Stimulated activated CD8-positive, alpha-beta memory T cell treated with anti-CD3 and anti-CD28 coated beads, Interleukin-12 subunit alpha, Interleukin-12 subunit beta, amount 100 ng/mL, for 4 hours (primary cell): ENCODE data around the gene HOXA3.

Experiments used
- DNase-seq: peaks from one replicate; pipeline ENCODE4 v3.0.0-alpha.2; 2020; ENCODE audit warnings: low read depth

HOXA3 gene

GRCh38 chr7:27088002-27088922 lies 64.1 kb downstream of the HOXA3 start:
- DNase-seq = no peak

- no peak for DNase-seq
Observed at GRCh38 chr7:27083646-27084045, 68.7 kb downstream of the HOXA3 start.

DNA sequence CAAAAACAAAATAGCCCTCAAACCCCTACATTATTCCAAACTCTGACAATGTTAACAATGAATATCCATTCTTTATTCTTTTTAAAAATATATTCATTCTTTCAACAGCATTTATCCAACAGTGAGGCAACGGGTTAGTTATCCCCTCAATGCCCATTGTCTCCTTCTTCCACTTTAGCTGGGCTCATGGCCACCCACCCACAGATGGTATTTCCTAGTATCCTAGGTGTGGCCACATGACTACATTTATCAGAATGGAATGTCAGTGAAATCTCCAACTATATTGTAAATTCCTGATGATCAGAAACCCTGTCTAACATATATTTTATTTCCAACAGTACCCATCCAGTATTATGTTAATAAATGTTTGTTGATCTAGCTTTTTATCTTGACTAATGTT lies 70.2 kb downstream of the HOXA3 start:
- DNase-seq = no peak

GRCh38 chr7:27080844-27081436 lies 71.4 kb downstream of the HOXA3 start:
- no peak for DNase-seq

DNA sequence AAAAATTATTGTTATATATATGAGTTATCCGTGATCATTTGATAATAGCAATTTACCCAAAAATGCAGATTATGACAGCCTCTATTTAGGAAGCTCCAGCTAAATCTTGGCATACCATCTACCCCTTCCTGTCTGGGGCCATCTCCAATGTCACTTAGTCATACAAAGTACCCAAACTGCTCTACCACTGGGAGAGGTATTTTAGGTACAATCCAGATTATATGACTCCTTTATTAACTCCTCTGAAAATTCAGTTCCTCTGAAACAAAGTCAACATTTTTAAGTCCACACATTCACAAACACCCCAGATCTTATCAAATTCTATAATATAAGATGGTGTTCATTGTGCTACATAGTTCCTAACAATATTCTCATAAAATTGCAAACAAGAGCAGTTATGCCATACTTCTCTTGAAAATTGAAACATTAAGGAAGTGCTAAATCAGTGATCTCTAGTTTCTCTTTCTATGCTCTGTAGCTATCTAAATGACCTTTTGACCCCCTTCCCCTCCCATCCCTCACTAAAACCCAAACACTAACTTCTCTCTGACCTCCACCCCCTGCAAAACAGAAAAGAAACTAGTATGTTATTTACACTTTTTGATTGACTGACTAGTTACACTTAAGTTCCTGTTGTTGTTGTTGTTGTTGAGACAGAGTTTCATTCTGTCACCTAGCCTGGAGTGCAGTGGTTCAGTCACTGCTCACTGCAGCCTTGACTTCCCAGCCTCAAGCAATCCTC lies 73.0 kb downstream of the HOXA3 start:
- DNase-seq = no peak

DNA sequence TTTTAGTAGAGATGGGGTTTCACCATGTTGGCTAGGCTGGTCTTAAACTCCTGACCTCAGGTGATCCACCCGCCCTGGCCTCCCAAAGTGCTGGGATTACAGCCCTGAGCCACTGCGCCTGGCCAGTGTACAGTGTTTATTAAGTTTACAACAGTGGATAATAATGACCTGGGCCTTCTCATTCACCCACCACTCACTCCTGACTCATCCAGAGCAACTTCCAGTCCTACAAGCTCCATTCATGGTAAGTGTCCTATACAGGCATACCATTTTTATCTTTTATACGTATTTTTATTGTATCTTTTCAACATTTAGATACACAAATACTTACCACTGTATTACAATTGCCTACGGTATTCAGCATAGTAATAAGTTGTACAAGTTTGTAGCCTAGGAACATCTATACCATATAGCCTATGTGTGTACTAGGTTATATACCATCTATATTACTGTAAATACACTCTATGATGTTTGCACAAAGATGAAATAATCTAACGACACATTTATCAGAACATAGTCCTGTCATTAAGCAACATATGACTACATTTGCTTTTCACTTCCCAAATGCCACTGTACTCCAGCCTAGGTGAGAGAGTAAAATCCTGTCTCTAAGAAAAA lies 73.7 kb downstream of the HOXA3 start:
- DNase-seq = no peak

- DNase-seq = no peak
Observed at GRCh38 chr7:27073076-27073475, 79.3 kb downstream of the HOXA3 start.

- DNase-seq = no peak
Observed at GRCh38 chr7:27071622-27072390, 80.6 kb downstream of the HOXA3 start.

- no peak for DNase-seq
Observed at GRCh38 chr7:27068259-27068658, 84.1 kb downstream of the HOXA3 start.

- no peak for DNase-seq
Observed at GRCh38 chr7:27066148-27066547, 86.2 kb downstream of the HOXA3 start.

DNA sequence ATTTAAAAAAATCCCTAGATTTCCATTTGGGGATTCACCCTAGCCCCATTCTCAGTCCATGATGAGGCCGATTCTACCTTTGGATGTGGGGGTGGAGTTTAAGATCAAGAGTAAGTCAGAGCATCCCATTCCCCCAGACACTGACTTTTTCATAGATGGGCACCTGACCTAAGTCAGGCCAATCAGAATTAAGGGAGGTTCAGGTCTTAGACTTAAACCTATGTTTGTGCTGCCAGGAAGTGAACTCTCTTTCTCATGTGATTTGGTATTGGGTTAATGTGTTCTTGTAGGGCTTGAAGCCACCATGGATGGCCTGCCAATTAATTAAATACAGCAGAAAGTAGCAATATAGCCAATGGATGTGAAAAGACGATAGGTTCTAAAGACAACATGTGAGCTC lies 86.7 kb downstream of the HOXA3 start:
- no peak for DNase-seq

DNA sequence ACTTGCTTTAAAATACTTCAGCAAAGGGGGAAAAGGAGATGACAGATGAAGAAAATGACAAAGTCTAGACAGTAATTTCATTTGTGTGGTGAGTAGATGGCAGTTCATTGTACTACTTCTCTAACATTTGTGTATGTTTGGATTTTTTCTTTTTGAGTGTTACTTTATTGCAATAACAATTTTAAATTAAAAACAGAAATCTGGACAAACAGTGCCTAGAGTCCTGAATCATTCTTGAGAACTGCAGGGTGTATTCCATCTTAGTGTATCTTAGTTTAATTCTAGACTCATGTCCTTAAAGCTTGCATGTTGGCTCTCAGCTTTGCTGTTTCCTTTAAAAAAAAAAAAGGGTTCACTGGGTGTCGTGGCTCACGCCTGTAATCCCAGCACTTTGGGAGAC lies 87.7 kb downstream of the HOXA3 start:
- DNase-seq = no peak

DNA sequence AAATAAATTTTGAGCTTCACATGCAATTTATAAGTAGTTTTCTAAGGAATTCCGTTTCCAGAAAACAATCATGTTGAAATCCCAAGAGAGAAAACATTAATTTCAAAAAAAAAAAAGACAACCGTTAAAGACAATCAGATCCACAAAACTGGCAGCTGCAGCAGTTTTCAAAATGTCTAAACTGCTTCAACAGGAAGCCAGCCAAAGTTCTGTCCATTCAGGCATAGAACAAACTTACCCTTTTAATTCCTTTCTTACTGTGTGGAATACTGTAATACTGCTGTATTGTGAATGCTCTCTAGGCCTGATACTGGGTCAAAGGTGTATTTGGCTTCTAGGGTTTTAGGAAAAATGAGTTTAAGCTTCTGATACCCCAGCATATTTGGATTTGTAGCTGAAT lies 88.2 kb downstream of the HOXA3 start:
- DNase-seq = no peak

DNA sequence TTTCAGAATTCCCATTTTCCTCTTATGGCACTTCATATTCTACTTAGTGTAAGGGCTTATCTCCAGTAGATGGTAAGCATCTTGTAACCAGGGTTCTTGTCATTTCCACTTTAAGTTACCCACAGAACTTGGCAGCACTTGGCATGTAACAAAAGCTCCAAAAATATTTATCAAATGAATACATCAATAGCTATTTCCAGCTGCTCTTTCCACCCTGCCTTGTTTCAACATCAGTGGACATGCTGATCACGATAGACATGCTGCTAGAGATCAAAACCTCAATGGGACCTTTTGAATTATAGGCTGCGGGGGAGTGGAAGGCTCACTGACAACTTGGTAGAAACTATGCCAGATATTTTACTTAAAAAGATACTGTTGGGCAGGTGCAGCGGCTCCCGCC lies 89.4 kb downstream of the HOXA3 start:
- DNase-seq = no peak
